HS-27A (cell line): ENCODE data around the gene HSPH1.
"Not testable (repeated sequence)": the region's sequence is repeated elsewhere in the genome, so short reads cannot be mapped to it uniquely, and the experiment has no call there.

Source experiments
- DNase-seq: peaks from one replicate; pipeline ENCODE4 v3.0.0-alpha.2; 2012; ENCODE audit warnings: low read depth, missing footprints

Gene HSPH1

GRCh38 chr13:31131470-31131961 lies 30.2 kb downstream of the HSPH1 start:
- no peak for DNase-seq

- DNase-seq = no peak
Observed at GRCh38 chr13:31129419-31129818, 32.3 kb downstream of the HSPH1 start.

GRCh38 chr13:31124204-31124603 lies 37.5 kb downstream of the HSPH1 start:
- DNase-seq = no peak

GRCh38 chr13:31122544-31123260 lies 39.0 kb downstream of the HSPH1 start:
- no peak for DNase-seq

- no peak for DNase-seq
Observed at GRCh38 chr13:31122143-31122542, 39.6 kb downstream of the HSPH1 start.

GRCh38 chr13:31121379-31122140 lies 40.1 kb downstream of the HSPH1 start:
- no peak for DNase-seq

- DNase-seq = no peak
Observed at GRCh38 chr13:31119966-31120700, 41.6 kb downstream of the HSPH1 start.

- DNase-seq = no peak
Observed at GRCh38 chr13:31119526-31119925, 42.2 kb downstream of the HSPH1 start.

GRCh38 chr13:31116224-31116623 lies 45.5 kb downstream of the HSPH1 start:
- DNase-seq = no peak

GRCh38 chr13:31115616-31116015 lies 46.1 kb downstream of the HSPH1 start:
- DNase-seq = no peak

GRCh38 chr13:31114641-31115040 lies 47.1 kb downstream of the HSPH1 start:
- no peak for DNase-seq

- DNase-seq = no peak
Observed at GRCh38 chr13:31111136-31111535, 50.6 kb downstream of the HSPH1 start.

- DNase-seq = no peak
Observed at GRCh38 chr13:31110617-31111016, 51.1 kb downstream of the HSPH1 start.

- DNase-seq = no peak
Observed at GRCh38 chr13:31110169-31110568, 51.5 kb downstream of the HSPH1 start.

GRCh38 chr13:31107109-31107508 lies 54.6 kb downstream of the HSPH1 start:
- no peak for DNase-seq

- no peak for DNase-seq
Observed at GRCh38 chr13:31105856-31106255, 55.8 kb downstream of the HSPH1 start.

- no peak for DNase-seq
Observed at GRCh38 chr13:31105020-31105795, 56.5 kb downstream of the HSPH1 start.

- no peak for DNase-seq
Observed at GRCh38 chr13:31102905-31103304, 58.8 kb downstream of the HSPH1 start.

- peak; percentile 8 for DNase-seq
Observed at GRCh38 chr13:31101472-31102170, 60.1 kb downstream of the HSPH1 start.

GRCh38 chr13:31100721-31101120 lies 61.0 kb downstream of the HSPH1 start:
- no peak for DNase-seq

GRCh38 chr13:31097911-31098434 lies 63.7 kb downstream of the HSPH1 start:
- not testable (repeated sequence) for DNase-seq
